Activated naive CD4-positive, alpha-beta T cell treated with anti-CD3 and anti-CD28 coated beads, Interleukin-2, amount 10 ng/mL, durations not matched to agents 7 days and 5 days (primary cell): ENCODE results near the gene KRT8.
"Not testable (repeated sequence)": the region's sequence is repeated elsewhere in the genome, so short reads cannot be mapped to it uniquely, and the experiment has no call there.

Experiments
- CTCF ChIA-PET: fragments of 350-600 bp; sonication (Branson Sonifier 250); formaldehyde crosslinking; loops from one replicate; lab custom pipeline; 2021; ENCODE audit warnings: antibody characterized with exemption; lab: Charles Lee
- DNase-seq: peaks from one replicate; pipeline ENCODE4 v3.0.0-alpha.2; 2020
- H3K27ac Mint-ChIP-seq: one replicate; pipeline ENCODE4 v1.8.0; 2021; ENCODE audit warnings: mild to moderate bottlenecking, moderate library complexity, mixed read lengths
- H3K27me3 Mint-ChIP-seq: one replicate; pipeline ENCODE4 v1.8.0; 2021; ENCODE audit warnings: mild to moderate bottlenecking, mixed read lengths
- H3K36me3 Mint-ChIP-seq: one replicate; pipeline ENCODE4 v1.8.0; 2021; ENCODE audit warnings: mixed read lengths
- H3K4me1 Mint-ChIP-seq: one replicate; pipeline ENCODE4 v1.8.0; 2021; ENCODE audit warnings: mixed read lengths
- H3K4me3 Mint-ChIP-seq: one replicate; pipeline ENCODE4 v1.8.0; 2021; ENCODE audit warnings: mild to moderate bottlenecking, moderate library complexity, mixed read lengths
- H3K9me3 Mint-ChIP-seq: one replicate; pipeline ENCODE4 v1.8.0; 2021; ENCODE audit warnings: mixed read lengths

Gene KRT8

GRCh38 chr12:52870361-52871290 lies 34.2 kb downstream of the KRT8 start:
- no peaks in the 10 kb centered on the region for H3K36me3 Mint-ChIP-seq
- no peak overlapping the region for H3K27ac Mint-ChIP-seq
- DNase-seq: peak; percentile 83
- peaks cover 36% of the 10 kb centered on the region for H3K4me1 Mint-ChIP-seq
- peaks cover 44% of the 10 kb centered on the region for H3K27me3 Mint-ChIP-seq
- H3K9me3 Mint-ChIP-seq: no peaks in the 10 kb centered on the region
- no peak overlapping the region for H3K4me3 Mint-ChIP-seq
- CTCF ChIA-PET: interaction anchor here (0.7 to 10.1 kb wide), 26 partner anchors 9 to 587 kb away, joined by 3 to 244 read pairs (median 3); partner anchors contain the start of genes KRT74 and KRT84

DNA sequence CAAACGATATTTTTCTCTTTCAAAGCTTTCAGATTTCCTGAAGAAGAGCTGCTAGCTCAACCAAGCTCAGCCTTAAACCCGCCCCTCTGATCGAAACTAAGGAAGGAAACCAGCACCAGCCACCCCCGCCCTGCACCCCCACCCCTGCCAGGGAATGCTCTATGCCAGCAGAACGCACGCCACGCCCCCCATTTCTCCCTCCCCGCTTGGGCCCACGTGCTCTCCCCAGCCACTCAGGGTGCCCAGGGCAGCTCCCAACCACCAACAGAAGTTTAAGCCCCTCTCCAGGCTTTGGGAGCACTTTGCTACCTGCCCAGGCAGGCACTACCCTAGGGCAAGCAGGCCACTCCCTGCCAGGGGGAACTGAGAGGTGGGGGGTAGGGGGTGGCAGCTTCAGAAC lies 37.2 kb downstream of the KRT8 start:
- Mint-ChIP-seq H3K9me3 (no peaks in the 10 kb centered on the region), H3K4me3 (no peak overlapping the region), H3K27ac (no peak overlapping the region), H3K4me1 (peaks cover 21% of the 10 kb centered on the region), H3K36me3 (no peaks in the 10 kb centered on the region), H3K27me3 (peaks cover 29% of the 10 kb centered on the region)
- CTCF ChIA-PET: interaction anchor here (0.6 to 10.1 kb wide), 7 partner anchors 12 to 711 kb away, joined by 3 to 244 read pairs (median 3); partner anchors contain the start of gene KRT1
- DNase-seq: peak; percentile 69

DNA sequence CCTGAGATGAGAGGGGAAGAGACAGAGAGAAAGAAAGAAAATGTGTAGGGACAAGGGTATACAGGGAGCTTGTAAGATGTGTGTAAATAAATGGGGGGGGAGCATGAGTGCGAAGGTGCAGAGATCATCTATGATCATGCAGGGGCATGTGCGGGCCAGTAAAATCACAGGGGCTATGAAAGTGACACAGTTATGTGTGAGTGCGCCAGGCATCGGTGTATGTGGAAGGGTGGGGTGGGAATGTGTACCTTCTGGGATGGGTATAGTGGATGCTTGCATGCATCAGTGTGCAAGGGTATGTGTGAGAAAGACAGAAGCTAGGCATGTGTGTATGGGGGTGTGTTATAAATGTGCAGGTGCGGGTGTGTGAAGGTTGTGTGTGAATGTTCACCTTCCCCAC lies 37.7 kb downstream of the KRT8 start:
- Mint-ChIP-seq H3K9me3 (no peaks in the 10 kb centered on the region), H3K36me3 (no peaks in the 10 kb centered on the region), H3K27me3 (peaks cover 24% of the 10 kb centered on the region), H3K27ac (peak overlapping the region; percentile 50), H3K4me3 (no peak overlapping the region), H3K4me1 (peaks cover 21% of the 10 kb centered on the region)
- DNase-seq: no peak
- CTCF ChIA-PET: interaction anchor here (0.6 to 10.1 kb wide), 8 partner anchors 12 to 711 kb away, joined by 3 to 244 read pairs (median 3); partner anchors contain the start of gene KRT1

GRCh38 chr12:52865090-52865944 lies 39.6 kb downstream of the KRT8 start:
- Mint-ChIP-seq H3K4me3 (no peak overlapping the region), H3K4me1 (peaks cover 18% of the 10 kb centered on the region), H3K27me3 (peaks cover 9% of the 10 kb centered on the region), H3K9me3 (no peaks in the 10 kb centered on the region), H3K36me3 (no peaks in the 10 kb centered on the region), H3K27ac (no peak overlapping the region)
- DNase-seq: peak; percentile 40
- CTCF ChIA-PET: interaction anchor here (0.6 to 10.1 kb wide), 7 partner anchors 9 to 469 kb away, joined by 3 to 244 read pairs (median 3); no protein-coding TSS in a partner anchor

- CTCF ChIA-PET: interaction anchor here (0.7 to 1.0 kb wide), 4 partner anchors 18 to 278 kb away, joined by 3 to 4 read pairs (median 3); no protein-coding TSS in a partner anchor
Measured at GRCh38 chr12:52862023-52862422, 42.9 kb downstream of the KRT8 start.

GRCh38 chr12:52861511-52861910 lies 43.4 kb downstream of the KRT8 start:
- no peak for DNase-seq
- Mint-ChIP-seq H3K9me3 (no peaks in the 10 kb centered on the region), H3K4me1 (no peaks in the 10 kb centered on the region), H3K36me3 (no peaks in the 10 kb centered on the region), H3K27ac (no peak overlapping the region), H3K27me3 (peaks cover 14% of the 10 kb centered on the region), H3K4me3 (no peak overlapping the region)
- CTCF ChIA-PET: interaction anchor here (0.7 to 0.8 kb wide), 3 partner anchors 18 to 277 kb away, joined by 3 to 4 read pairs (median 3); no protein-coding TSS in a partner anchor

More at GRCh38 chr12:52862023-52862422, 42.9 kb downstream of the KRT8 start:
- H3K36me3 Mint-ChIP-seq: no peaks in the 10 kb centered on the region
- peaks cover 2% of the 10 kb centered on the region for H3K4me1 Mint-ChIP-seq
- DNase-seq: no peak
- no peak overlapping the region for H3K4me3 Mint-ChIP-seq
- no peak overlapping the region for H3K27ac Mint-ChIP-seq
- H3K27me3 Mint-ChIP-seq: peaks cover 11% of the 10 kb centered on the region
- no peaks in the 10 kb centered on the region for H3K9me3 Mint-ChIP-seq

GRCh38 chr12:52860102-52860823 lies 44.6 kb downstream of the KRT8 start:
- no peak overlapping the region for H3K4me3 Mint-ChIP-seq
- H3K27me3 Mint-ChIP-seq: peaks cover 14% of the 10 kb centered on the region
- CTCF ChIA-PET: interaction anchor here (0.9 kb wide), 1 partner anchor 121 kb away, joined by 3 read pairs; no protein-coding TSS in a partner anchor
- H3K9me3 Mint-ChIP-seq: no peaks in the 10 kb centered on the region
- no peak overlapping the region for H3K27ac Mint-ChIP-seq
- DNase-seq: no peak
- H3K4me1 Mint-ChIP-seq: no peaks in the 10 kb centered on the region
- no peaks in the 10 kb centered on the region for H3K36me3 Mint-ChIP-seq

DNA sequence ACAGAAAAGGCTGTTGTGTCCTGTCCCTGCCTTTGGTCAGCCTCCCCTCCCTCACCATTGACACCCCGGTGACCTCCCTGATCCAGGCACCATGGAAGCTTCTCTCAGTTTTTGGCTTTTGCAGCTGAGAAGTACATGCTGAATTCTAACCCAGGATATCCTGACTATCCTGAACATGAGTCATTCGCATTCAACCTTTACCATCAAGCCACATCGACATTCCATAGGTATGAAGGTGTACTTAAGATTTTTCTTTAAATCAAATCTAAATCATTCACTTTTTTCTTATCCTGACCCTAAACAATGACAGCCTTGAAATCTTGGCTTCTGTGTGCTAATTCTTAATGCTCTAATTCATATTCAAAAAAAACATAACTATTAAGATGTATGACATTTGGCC lies 47.4 kb downstream of the KRT8 start:
- H3K9me3 Mint-ChIP-seq: no peaks in the 10 kb centered on the region
- no peak overlapping the region for H3K27ac Mint-ChIP-seq

GRCh38 chr12:52856787-52857186 lies 48.1 kb downstream of the KRT8 start:
- CTCF ChIA-PET: interaction anchor here (1.9 kb wide), 1 partner anchor 14 kb away, joined by 5 read pairs; no protein-coding TSS in a partner anchor

More for the DNA sequence above, 47.4 kb downstream of the KRT8 start:
- DNase-seq: no peak
- Mint-ChIP-seq H3K36me3 (no peaks in the 10 kb centered on the region), H3K4me3 (no peak overlapping the region), H3K4me1 (no peaks in the 10 kb centered on the region), H3K27me3 (peaks cover 31% of the 10 kb centered on the region)
- CTCF ChIA-PET: interaction anchor here (1.9 kb wide), 1 partner anchor 13 kb away, joined by 5 read pairs; no protein-coding TSS in a partner anchor

DNA sequence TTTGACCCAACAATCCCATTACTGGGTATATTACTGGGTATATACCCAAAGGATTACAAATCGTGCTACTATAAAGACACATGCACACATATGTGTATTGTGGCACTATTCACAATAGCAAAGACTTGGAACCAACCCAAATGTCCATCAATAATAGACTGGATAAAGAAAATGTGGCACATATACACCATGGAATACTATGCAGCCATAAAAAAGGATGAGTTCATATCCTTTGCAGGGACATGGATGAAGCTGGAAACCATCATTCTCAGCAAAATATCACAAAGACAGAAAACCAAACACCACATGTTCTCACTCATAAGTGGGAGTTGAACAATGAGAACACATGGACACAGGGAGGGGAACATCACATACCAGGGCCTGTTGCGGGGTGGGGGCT lies 48.8 kb downstream of the KRT8 start:
- H3K36me3 Mint-ChIP-seq, H3K4me3 Mint-ChIP-seq, H3K4me1 Mint-ChIP-seq, H3K27ac Mint-ChIP-seq, H3K9me3 Mint-ChIP-seq, DNase-seq: not testable (repeated sequence)
- peaks cover 31% of the 10 kb centered on the region for H3K27me3 Mint-ChIP-seq
- CTCF ChIA-PET: interaction anchor here (1.9 kb wide), 1 partner anchor 15 kb away, joined by 5 read pairs; no protein-coding TSS in a partner anchor

More at GRCh38 chr12:52856787-52857186, 48.1 kb downstream of the KRT8 start:
- Mint-ChIP-seq H3K36me3 (no peaks in the 10 kb centered on the region), H3K4me1 (no peaks in the 10 kb centered on the region), H3K27ac (no peak overlapping the region), H3K27me3 (peaks cover 31% of the 10 kb centered on the region), H3K4me3 (no peak overlapping the region), H3K9me3 (no peaks in the 10 kb centered on the region)
- no peak for DNase-seq

DNA sequence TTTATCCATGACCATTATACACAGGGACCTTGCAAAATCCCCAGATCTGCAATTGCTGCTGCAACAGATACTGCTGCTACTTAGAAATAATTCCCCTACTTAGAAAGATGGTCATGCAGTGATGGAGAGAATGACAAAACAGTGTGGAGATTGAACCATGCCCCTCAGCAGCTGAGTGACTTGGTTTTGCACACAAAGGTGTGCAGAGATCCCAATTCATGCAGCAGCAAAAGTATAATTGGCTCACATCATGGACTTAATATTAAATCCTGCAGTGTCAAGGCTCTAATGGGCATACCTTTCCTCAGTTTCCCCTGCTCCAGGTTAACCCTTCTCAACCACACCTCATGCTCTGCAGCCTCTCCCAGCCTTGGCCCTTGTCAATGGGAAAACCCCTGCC lies 53.1 kb downstream of the KRT8 start:
- CTCF ChIA-PET: no interaction called here
- no peak for DNase-seq
- Mint-ChIP-seq H3K27ac (no peak overlapping the region), H3K9me3 (no peaks in the 10 kb centered on the region), H3K27me3 (peaks cover 30% of the 10 kb centered on the region), H3K4me1 (no peaks in the 10 kb centered on the region), H3K4me3 (no peak overlapping the region), H3K36me3 (no peaks in the 10 kb centered on the region)

DNA sequence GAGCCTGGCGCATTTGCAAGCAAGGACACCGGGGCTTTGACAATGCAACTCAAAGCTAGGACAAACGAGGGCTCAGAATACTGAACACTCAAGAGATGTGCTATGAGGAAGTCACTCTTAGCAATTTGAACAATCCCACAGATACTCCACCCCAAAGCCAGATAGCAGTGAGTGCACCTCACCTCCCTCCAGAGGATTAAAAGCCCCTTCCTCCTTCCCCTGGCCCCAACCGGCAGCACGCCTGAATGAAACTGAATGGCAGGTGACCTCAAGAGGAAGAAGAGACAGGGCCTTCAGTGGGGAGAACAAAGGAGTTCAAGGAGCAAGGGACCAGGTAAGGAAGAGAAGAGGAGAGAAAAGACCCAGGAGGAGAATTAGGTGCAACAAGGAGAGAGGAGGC lies 54.2 kb downstream of the KRT8 start:
- DNase-seq: no peak
- CTCF ChIA-PET: no interaction called here
- Mint-ChIP-seq H3K9me3 (no peaks in the 10 kb centered on the region), H3K27ac (no peak overlapping the region), H3K36me3 (no peaks in the 10 kb centered on the region), H3K27me3 (peaks cover 34% of the 10 kb centered on the region), H3K4me1 (no peaks in the 10 kb centered on the region), H3K4me3 (no peak overlapping the region)

DNA sequence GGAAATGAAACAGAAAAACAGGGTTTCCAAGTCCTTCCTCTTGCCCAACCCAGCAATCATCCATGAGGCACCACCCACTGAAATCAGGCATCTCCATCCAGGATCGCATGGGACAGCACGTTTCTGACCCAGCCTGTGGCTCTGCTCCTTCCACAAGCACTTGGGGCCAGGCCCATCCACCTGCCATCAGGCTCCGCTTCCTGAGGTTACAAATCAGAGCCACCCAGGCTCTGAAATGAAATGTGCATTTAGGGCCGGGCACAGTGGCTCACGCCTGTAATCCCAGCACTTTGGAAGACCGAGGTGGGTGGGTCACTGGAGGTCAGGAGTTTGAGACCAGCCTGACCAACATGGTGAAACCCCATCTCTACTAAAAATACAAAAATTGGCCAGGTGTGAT lies 55.4 kb downstream of the KRT8 start:
- no peaks in the 10 kb centered on the region for H3K36me3 Mint-ChIP-seq
- H3K4me3 Mint-ChIP-seq: no peak overlapping the region
- H3K27me3 Mint-ChIP-seq: peaks cover 36% of the 10 kb centered on the region
- CTCF ChIA-PET: no interaction called here
- no peak for DNase-seq
- H3K9me3 Mint-ChIP-seq: no peaks in the 10 kb centered on the region
- no peaks in the 10 kb centered on the region for H3K4me1 Mint-ChIP-seq
- H3K27ac Mint-ChIP-seq: no peak overlapping the region
